Calu3 (cell line): ENCODE data around the gene NPC2. TPM values are rescaled to one million over a fixed set of nuclear protein-coding genes. Genes with fewer than 3 reads are reported as not detected.

Experiments used
- BruUV-seq: library from RNA; stranded (reverse); fragments of 400-500 nt; replicated peaks from 2 replicates; lab custom pipeline; 2021; lab: Mats Ljungman, UMichigan
- CTCF ChIA-PET: fragments of 300-600 bp; sonication (Branson Sonifier 250); formaldehyde crosslinking; loops from one replicate; lab custom pipeline; 2022; ENCODE audit warnings: antibody characterized with exemption; lab: Charles Lee
- DNase-seq: peaks from one replicate; pipeline ENCODE4 v3.0.0; 2022
- H3K27ac Mint-ChIP-seq: one replicate; pipeline ENCODE4 v1.8.0; 2022; ENCODE audit warnings: mixed read lengths; ENCODE audit not compliant: unreplicated experiment
- H3K27me3 Mint-ChIP-seq: one replicate; pipeline ENCODE4 v1.8.0; 2022; ENCODE audit warnings: mixed read lengths; ENCODE audit not compliant: unreplicated experiment
- H3K36me3 Mint-ChIP-seq: one replicate; pipeline ENCODE4 v1.8.0; 2022; ENCODE audit warnings: mild to moderate bottlenecking, moderate library complexity, mixed read lengths; ENCODE audit not compliant: insufficient read depth, unreplicated experiment
- H3K4me1 Mint-ChIP-seq: one replicate; pipeline ENCODE4 v1.8.0; 2022; ENCODE audit warnings: mild to moderate bottlenecking, low read depth, mixed read lengths; ENCODE audit not compliant: unreplicated experiment
- H3K4me3 Mint-ChIP-seq: one replicate; pipeline ENCODE4 v1.8.0; 2022; ENCODE audit warnings: mild to moderate bottlenecking, low read depth, moderate library complexity, mixed read lengths; ENCODE audit not compliant: unreplicated experiment
- H3K9me3 Mint-ChIP-seq: one replicate; pipeline ENCODE4 v1.8.0; 2022; ENCODE audit warnings: low read depth, mixed read lengths; ENCODE audit not compliant: unreplicated experiment
- CTCF ChIP-seq: fragments of 200-600 bp; IDR thresholded peaks from one replicate; pipeline ENCODE4 v1.8.0; 2022; ENCODE audit warnings: antibody characterized with exemption; ENCODE audit not compliant: unreplicated experiment
- intact Hi-C: fragments of 100-400 bp; cut with micrococcal nuclease; formaldehyde crosslinking; loops from one replicate; pipeline ENCODE4 v1.10.0; 2022; ENCODE audit not compliant: unreplicated experiment
- total RNA-seq: library from RNA; stranded (reverse); gene quantifications from 2 replicates; pipeline ENCODE4 v1.2.3, GENCODE V29; 2022

NPC2 gene
- total RNA-seq, 1 experiment from 2014 or later = 142 TPM

- Mint-ChIP-seq H3K4me1 (no peaks in the 10 kb centered on the region), H3K9me3 (no peaks in the 10 kb centered on the region), H3K27me3 (peaks cover 10% of the 10 kb centered on the region), H3K4me3 (no peak overlapping the region), H3K27ac (no peak overlapping the region), H3K36me3 (peaks cover 6% of the 10 kb centered on the region)
- intact Hi-C loops = no loop called here
- TF ChIP-seq CTCF = peak; percentile 15
- CTCF ChIA-PET = interaction anchor here (0.7 to 3.0 kb wide), 6 partner anchors 9 to 72 kb away, joined by 3 to 15 read pairs (median 4); partner anchors contain the start of genes ISCA2 and NPC2
- DNase-seq = peak; percentile 46
- no TSS peak for BruUV-seq
These were observed 9.3 kb upstream of the NPC2 start for GRCh38 chr14:74502236-74503019.

- Mint-ChIP-seq H3K4me1 (no peaks in the 10 kb centered on the region), H3K4me3 (no peak overlapping the region), H3K27me3 (peaks cover 3% of the 10 kb centered on the region), H3K27ac (no peak overlapping the region), H3K36me3 (peaks cover 6% of the 10 kb centered on the region), H3K9me3 (no peaks in the 10 kb centered on the region)
- intact Hi-C loops = no loop called here
- BruUV-seq = no TSS peak
- no peak for DNase-seq
- CTCF ChIA-PET = interaction anchor here (1.2 to 1.9 kb wide), 3 partner anchors 10 to 73 kb away, joined by 3 to 5 read pairs (median 4); no protein-coding TSS in a partner anchor
- TF ChIP-seq CTCF = no peak
These were observed 8.6 kb upstream of the NPC2 start for GRCh38 chr14:74501691-74502090.

- Mint-ChIP-seq H3K4me1 (no peaks in the 10 kb centered on the region), H3K36me3 (peaks cover 6% of the 10 kb centered on the region), H3K27me3 (no peaks in the 10 kb centered on the region), H3K9me3 (no peaks in the 10 kb centered on the region), H3K4me3 (no peak overlapping the region), H3K27ac (no peak overlapping the region)
- DNase-seq = peak; percentile 36
- CTCF ChIA-PET = no interaction called here
- BruUV-seq = no TSS peak
- intact Hi-C loops = no loop called here
- no peak for TF ChIP-seq CTCF
These were observed 8.1 kb upstream of the NPC2 start for GRCh38 chr14:74501135-74501614.

GRCh38 chr14:74500417-74501134, 7.5 kb upstream of the NPC2 start:
- intact Hi-C loops = no loop called here
- H3K9me3 Mint-ChIP-seq = no peaks in the 10 kb centered on the region
- no peak overlapping the region for H3K4me3 Mint-ChIP-seq
- CTCF ChIA-PET = no interaction called here
- TF ChIP-seq CTCF = no peak
- H3K27me3 Mint-ChIP-seq = no peaks in the 10 kb centered on the region
- BruUV-seq = no TSS peak
- no peak overlapping the region for H3K27ac Mint-ChIP-seq
- H3K4me1 Mint-ChIP-seq = peaks cover 2% of the 10 kb centered on the region
- peaks cover 6% of the 10 kb centered on the region for H3K36me3 Mint-ChIP-seq
- no peak for DNase-seq
